H1 (cell line): ENCODE measurements around the gene UBE2D2. TPM values are rescaled to one million over a fixed set of nuclear protein-coding genes. Genes with fewer than 3 reads are reported as not detected.

ENCODE experiments used
- CTCF ChIA-PET: fragments of 300-600 bp; sonication (Branson Sonifier 250); formaldehyde crosslinking; loops from one replicate; lab custom pipeline; 2021; ENCODE audit not compliant: partially characterized antibody; lab: Charles Lee
- POLR2A ChIA-PET: fragments of 300-600 bp; sonication (Branson Sonifier 250); formaldehyde crosslinking; loops from one replicate; lab custom pipeline; 2021; ENCODE audit warnings: inconsistent platforms; ENCODE audit not compliant: partially characterized antibody; lab: Charles Lee
- DNase-seq, 2 experiments: peaks; one replicate each; pipeline versions ENCODE4 v3.0.0 to v3.0.0-alpha.2; 2010 to 2022; ENCODE audit warnings: low spot score in 2 of 2, low read depth in 1 of 2, mixed read lengths in 1 of 2
- FAIRE-seq: peaks from 2 replicates; lab custom pipeline; 2011; peaks lifted over from hg19 to GRCh38; lab: Jason Lieb, UNC
- H2AFZ ChIP-seq: 2 replicates; pipeline ENCODE4 v1.8.1; 2012; ENCODE audit warnings: low read length, inconsistent platforms
- H2AK5ac ChIP-seq: 2 replicates; pipeline ENCODE4 v1.6.1; 2013; ENCODE audit warnings: low read depth, low read length
- H2BK120ac ChIP-seq: replicated peaks from 2 replicates; pipeline ENCODE3; 2013; ENCODE audit warnings: low read depth, low read length, inconsistent platforms
- H2BK12ac ChIP-seq: 2 replicates; pipeline ENCODE4 v1.6.1; 2013; ENCODE audit warnings: low read depth, low read length
- H2BK15ac ChIP-seq: 2 replicates; pipeline ENCODE4 v1.6.1; 2013; ENCODE audit warnings: low read length
- H2BK20ac ChIP-seq: 2 replicates; pipeline ENCODE4 v1.6.1; 2013; ENCODE audit warnings: low read length
- H2BK5ac ChIP-seq: 2 replicates; pipeline ENCODE4 v1.6.1; 2013; ENCODE audit warnings: low read depth, low read length
- H3K14ac ChIP-seq: 2 replicates; pipeline ENCODE4 v1.6.1; 2013; ENCODE audit warnings: inconsistent platforms; ENCODE audit not compliant: insufficient read length
- H3K18ac ChIP-seq: 2 replicates; pipeline ENCODE4 v1.6.1; 2013; ENCODE audit warnings: low read length; ENCODE audit errors: extremely low read depth
- H3K23ac ChIP-seq: 2 replicates; pipeline ENCODE4 v1.6.1; 2013; ENCODE audit warnings: inconsistent platforms; ENCODE audit not compliant: insufficient read length
- H3K23me2 ChIP-seq: 2 replicates; pipeline ENCODE4 v1.6.1; 2013; ENCODE audit warnings: low read depth, low read length
- H3K27ac ChIP-seq: 2 replicates; pipeline ENCODE4 v1.6.1; 2011; ENCODE audit warnings: low read depth, low read length, inconsistent platforms
- H3K27me3 ChIP-seq, 4 experiments: replicated peaks in 1 of 4; 1 replicate in 1 of 4; 2 replicates in 3 of 4; pipeline versions ENCODE4 v1.6.1 to v1.8.1; 2011 to 2013; ENCODE audit warnings: low read length in 3 of 4, mild to moderate bottlenecking in 3 of 4, inconsistent platforms in 2 of 4, mixed read lengths in 2 of 4, moderate library complexity in 1 of 4; ENCODE audit not compliant: control insufficient read depth in 3 of 4, insufficient read depth in 3 of 4; ENCODE audit errors: extremely low read depth in 1 of 4
- H3K36me3 ChIP-seq, 4 experiments: 2 replicates each; pipeline versions ENCODE4 v1.6.1 to v1.8.1; 2011 to 2013; ENCODE audit warnings: mild to moderate bottlenecking in 4 of 4, low read length in 3 of 4, moderate library complexity in 2 of 4, control low read depth in 1 of 4, inconsistent platforms in 1 of 4; ENCODE audit not compliant: insufficient read depth in 4 of 4, control insufficient read depth in 2 of 4
- H3K4ac ChIP-seq: replicated peaks from 2 replicates; pipeline ENCODE3; 2013; ENCODE audit warnings: low read length, low read depth, mixed read lengths, inconsistent platforms; ENCODE audit not compliant: insufficient read length
- H3K4me1 ChIP-seq, 4 experiments: replicated peaks in 1 of 4; 1 replicate in 1 of 4; 2 replicates in 3 of 4; pipeline versions ENCODE4 v1.6.1 to v1.8.1; 2011 to 2013; ENCODE audit warnings: low read length in 3 of 4, inconsistent platforms in 2 of 4, mixed read lengths in 1 of 4; ENCODE audit not compliant: insufficient read depth in 4 of 4, control insufficient read depth in 3 of 4
- H3K4me2 ChIP-seq, 2 experiments: 2 replicates each; pipeline versions ENCODE4 v1.6.1 to v1.8.1; 2011 to 2013; ENCODE audit warnings: low read depth in 2 of 2, low read length in 2 of 2, control low read depth in 1 of 2, inconsistent platforms in 1 of 2, mild to moderate bottlenecking in 1 of 2; ENCODE audit not compliant: insufficient read depth in 1 of 2
- H3K4me3 ChIP-seq, 4 experiments: fragments of 200-600, 300-600 bp in 1 of 4; sonication (generic), shearing (Covaris generic), sonication (Bioruptor Twin) in 1 of 4; 2 replicates each; pipeline versions ENCODE4 v1.5.1 to v1.8.1; 2011 to 2016; ENCODE audit warnings: low read length in 4 of 4, low read depth in 3 of 4, control low read depth in 2 of 4, inconsistent platforms in 2 of 4, mild to moderate bottlenecking in 2 of 4, mixed read lengths in 1 of 4, moderate library complexity in 1 of 4; ENCODE audit not compliant: insufficient read depth in 2 of 4; ENCODE audit errors: extremely low read depth in 1 of 4
- H3K56ac ChIP-seq: replicated peaks from 2 replicates; pipeline ENCODE3; 2013; ENCODE audit warnings: low read depth, mild to moderate bottlenecking, mixed read lengths, low read length, inconsistent platforms; ENCODE audit not compliant: insufficient read length
- H3K79me1 ChIP-seq: 2 replicates; pipeline ENCODE4 v1.6.1; 2013; ENCODE audit warnings: low read depth, low read length, control low read depth
- H3K79me2 ChIP-seq, 2 experiments: 2 replicates each; pipeline versions ENCODE4 v1.6.1 to v1.8.1; 2012 to 2013; ENCODE audit warnings: low read length in 2 of 2, mild to moderate bottlenecking in 2 of 2, inconsistent platforms in 1 of 2; ENCODE audit not compliant: insufficient read depth in 2 of 2, control insufficient read depth in 1 of 2
- H3K9ac ChIP-seq, 4 experiments: replicated peaks in 1 of 4; 1 replicate in 1 of 4; 2 replicates in 3 of 4; pipeline versions ENCODE4 v1.6.1 to v1.8.1; 2011 to 2013; ENCODE audit warnings: low read depth in 3 of 4, low read length in 3 of 4, control low read depth in 2 of 4, mild to moderate bottlenecking in 2 of 4, moderate library complexity in 2 of 4, inconsistent platforms in 1 of 4; ENCODE audit errors: extremely low read depth in 1 of 4
- H3K9me3 ChIP-seq, 2 experiments: 2 replicates each; pipeline versions ENCODE4 v1.6.1 to v1.8.1; 2012 to 2013; ENCODE audit warnings: mild to moderate bottlenecking in 2 of 2, moderate library complexity in 2 of 2, control low read depth in 1 of 2, inconsistent platforms in 1 of 2, low read depth in 1 of 2, low read length in 1 of 2, mixed read lengths in 1 of 2; ENCODE audit not compliant: insufficient read depth in 2 of 2
- H4K20me1 ChIP-seq, 2 experiments: replicated peaks in 1 of 2; 2 replicates each; pipeline versions ENCODE3 to v1.8.1; 2011 to 2013; ENCODE audit warnings: inconsistent platforms in 2 of 2, low read length in 2 of 2, mild to moderate bottlenecking in 1 of 2; ENCODE audit not compliant: insufficient read depth in 2 of 2, control insufficient read depth in 1 of 2
- H4K5ac ChIP-seq: 2 replicates; pipeline ENCODE4 v1.6.1; 2013; ENCODE audit warnings: low read length, low read depth, mixed read lengths, inconsistent platforms; ENCODE audit not compliant: insufficient read length
- H4K8ac ChIP-seq: 2 replicates; pipeline ENCODE4 v1.8.0; 2013; ENCODE audit warnings: mild to moderate bottlenecking, moderate library complexity, low read length, inconsistent platforms; ENCODE audit not compliant: insufficient read depth; ENCODE audit errors: extremely low read depth
- H4K91ac ChIP-seq: replicated peaks from 2 replicates; pipeline ENCODE3; 2013; ENCODE audit warnings: low read length, mixed read lengths, inconsistent platforms; ENCODE audit not compliant: insufficient read length
- EZH2 ChIP-seq: fragments of 200-600 bp; sonication (generic); IDR thresholded peaks from 2 replicates; pipeline ENCODE4 v1.7.1; 2012; ENCODE audit warnings: low read depth, mild to moderate bottlenecking, moderate library complexity, low read length, inconsistent platforms; ENCODE audit not compliant: severe bottlenecking
- WGBS, 2 experiments: shearing (Covaris generic) in 1 of 2; methylation state at CpG; one replicate each; pipeline versions ENCODE4 v1.1.6 to v1.1.7; 2013 to 2015; ENCODE audit warnings: low lambda C conversion rate in 2 of 2, mixed read lengths in 2 of 2, inconsistent platforms in 1 of 2, low coverage in 1 of 2, missing lambda C conversion rate in 1 of 2; ENCODE audit not compliant: insufficient replicate concordance in 2 of 2, insufficient coverage in 1 of 2, insufficient read length in 1 of 2; ENCODE audit errors: extremely low coverage in 1 of 2, missing lambda C conversion rate in 1 of 2; 5-methylcytosine and 5-hydroxymethylcytosine counted together
- polyA plus RNA-seq, 7 experiments: library from polyadenylated mRNA; depleted of rRNA in 3 of 7; stranded (reverse) in 5 of 7; unstranded in 2 of 7; fragments of >200 nt in 5 of 7; fragments of 200-250 nt in 2 of 7; gene quantifications; 1 replicate in 5 of 7; 2 replicates in 1 of 7; 4 replicates in 1 of 7; pipeline versions ENCODE4 v1.2.1 to v1.2.3, GENCODE V29; 2011 to 2013; ENCODE audit warnings: missing spikeins in 2 of 7, mixed read lengths in 2 of 7
- total RNA-seq: library from RNA; stranded (reverse); fragmentation: NEBNext Ultra II Directional; extraction: Animal tissue kit (Norgen Biotek cat#: 25700); gene quantifications from 2 replicates; pipeline ENCODE4 v1.2.1, GENCODE V29; 2021

UBE2D2 gene
- total and polyA plus RNA-seq, 2 of the 8 experiments (the other 6 are each of a cell fraction or from before 2014, with no cell fraction given), result 66.9 to 203 TPM

GRCh38 chr5:139554264-139554663 lies 6.9 kb upstream of the UBE2D2 start:
- H3K4me1 ChIP-seq, result no peaks in the 10 kb centered on the region
- no peak overlapping the region for H2AK5ac ChIP-seq
- H3K4me2 ChIP-seq, result no peak overlapping the region
- H3K79me2 ChIP-seq, result no peaks in the 10 kb centered on the region
- H3K18ac ChIP-seq, result no peak overlapping the region
- H3K23me2 ChIP-seq, result no peaks in the 10 kb centered on the region
- 0 out of 8 replicates have a peak, but pooled peaks cover 0 to 1% (median 0%) of the 10 kb centered on the region in 4 experiments for H3K36me3 ChIP-seq
- POLR2A ChIA-PET, result no interaction called here
- no peak overlapping the region for H2AFZ ChIP-seq
- H2BK15ac ChIP-seq, result no peak overlapping the region
- no peak overlapping the region for H2BK20ac ChIP-seq
- CTCF ChIA-PET, result no interaction called here
- no peak overlapping the region for H3K23ac ChIP-seq
- H2BK120ac ChIP-seq, result no peak overlapping the region
- FAIRE-seq (no peak), DNase-seq (no peak)
- peaks cover 0 to 4% of the 10 kb centered on the region in 2 experiments; a peak in 1 of 4 replicates for H3K9me3 ChIP-seq
- H3K14ac ChIP-seq, result no peak overlapping the region
- WGBS, 2 experiments, result 94% methylated on average over 4 of the region's 4 CpGs; no CpG with 5 or more reads in 1 of the 2 experiments
- H4K8ac ChIP-seq, result no peak overlapping the region
- H4K5ac ChIP-seq, result no peak overlapping the region
- H3K79me1 ChIP-seq, result no peaks in the 10 kb centered on the region
- no peak overlapping the region for H2BK5ac ChIP-seq
- no peak overlapping the region for H2BK12ac ChIP-seq
- H4K20me1 ChIP-seq, result no peaks in the 10 kb centered on the region
- no peaks in the 10 kb centered on the region for H3K27me3 ChIP-seq
- H3K27ac ChIP-seq, result no peak overlapping the region
- H3K9ac ChIP-seq, result no peak overlapping the region
- no peak overlapping the region for H3K56ac ChIP-seq
- no peak overlapping the region for H4K91ac ChIP-seq
- H3K4ac ChIP-seq, result no peak overlapping the region
- H3K4me3 ChIP-seq, result no peak overlapping the region
- no peak for TF ChIP-seq EZH2
